Stomach (tissue), 9 donors: Measurements from ENCODE around the gene MZB1. TPM values are rescaled to one million over a fixed set of nuclear protein-coding genes. Genes with fewer than 3 reads are reported as not detected.

Experiments used
- DNase-seq, 2 donors: peaks; one replicate each; pipeline versions ENCODE4 v3.0.0 to v3.0.0-alpha.2; 2013 to 2019
- H3K27ac ChIP-seq, 5 donors: fragments of 200-600 bp in 4 of 5; sonication (generic) in 4 of 5; one replicate each; pipeline ENCODE4 v1.5.1; 2013 to 2019; ENCODE audit warnings: mild to moderate bottlenecking in 1 of 5, moderate library complexity in 1 of 5
- H3K27me3 ChIP-seq, 3 donors: fragments of 200-600 bp; sonication (generic); one replicate each; pipeline ENCODE4 v1.5.1; 2017 to 2019; ENCODE audit warnings: mixed run types in 1 of 3
- H3K36me3 ChIP-seq, 4 donors: fragments of 200-600 bp; sonication (generic); 1 replicate in 3 of 4; 2 replicates in 1 of 4; pipeline ENCODE4 v1.5.1; 2016 to 2019
- H3K4me1 ChIP-seq, 4 donors: fragments of 200-600 bp; sonication (generic); one replicate each; pipeline ENCODE4 v1.5.1; 2016 to 2019
- H3K4me3 ChIP-seq, 4 donors: fragments of 200-600 bp; sonication (generic) in 3 of 4; one replicate each; pipeline ENCODE4 v1.5.1; 2016 to 2019; ENCODE audit warnings: mild to moderate bottlenecking in 1 of 4
- H3K9me3 ChIP-seq, 4 donors: fragments of 200-600 bp; sonication (generic); one replicate each; pipeline ENCODE4 v1.5.1; 2016 to 2019
- EP300 ChIP-seq: sonication (generic); formaldehyde crosslinking; IDR thresholded peaks from one replicate; pipeline ENCODE4 v1.6.1; 2017; ENCODE audit warnings: antibody characterized with exemption
- POLR2A ChIP-seq, 4 donors: fragments of 450-650 bp; IDR thresholded peaks; one replicate each; pipeline ENCODE4 v1.6.1; 2016; ENCODE audit warnings: antibody characterized with exemption in 4 of 4, control low read depth in 2 of 4, mild to moderate bottlenecking in 1 of 4, moderate library complexity in 1 of 4
- POLR2AphosphoS5 ChIP-seq, 3 donors: sonication (generic); formaldehyde crosslinking; IDR thresholded peaks; one replicate each; pipeline ENCODE4 v1.6.1; 2016; ENCODE audit warnings: antibody characterized with exemption in 3 of 3
- WGBS, 5 donors: extraction: QIAGEN DNeasy Blood & Tissue Kit in 3 of 5; methylation state at CpG; one replicate each; pipeline versions ENCODE4 v1.1.5 to v1.1.7; 2013 to 2018; 5-methylcytosine and 5-hydroxymethylcytosine counted together
- intact Hi-C: fragments of 100-400 bp; cut with DNase I; formaldehyde crosslinking; loops from one replicate; pipeline ENCODE4 v1.15.1; 2023; ENCODE audit warnings: low total_unique reads
- polyA plus RNA-seq, 3 donors: library from polyadenylated mRNA; stranded (reverse); fragments of 200-250 nt; gene quantifications; one replicate each; pipeline ENCODE4 v1.2.3, GENCODE V29; 2013
- total RNA-seq, 5 donors: library from RNA; depleted of rRNA; stranded (reverse); fragments of >200 nt; gene quantifications; one replicate each; pipeline versions ENCODE4 v1.1.0 to v1.2.3, GENCODE V29; 2014 to 2016
- TF ChIP-seq, protein P1 (sequence below), 7 experiments: fragments of 450-650 bp in 4 of 7; fragments of 200-600 bp in 3 of 7; sonication (generic) in 3 of 7; IDR thresholded peaks; one replicate each; pipeline ENCODE4 v1.5.1; 2016 to 2019; ENCODE audit warnings: antibody characterized with exemption in 7 of 7, control low read depth in 2 of 7, mild to moderate bottlenecking in 1 of 7
- donor health status: healthy with polysubstance abuse.
- donor health status: Bipolar disorder and iron deficiency.
- donor health status: healthy.

MZB1 gene
- total and polyA plus RNA-seq, 8 donors, result 1.1 to 15.8 (median 7.6) TPM; not detected in 1

DNA sequence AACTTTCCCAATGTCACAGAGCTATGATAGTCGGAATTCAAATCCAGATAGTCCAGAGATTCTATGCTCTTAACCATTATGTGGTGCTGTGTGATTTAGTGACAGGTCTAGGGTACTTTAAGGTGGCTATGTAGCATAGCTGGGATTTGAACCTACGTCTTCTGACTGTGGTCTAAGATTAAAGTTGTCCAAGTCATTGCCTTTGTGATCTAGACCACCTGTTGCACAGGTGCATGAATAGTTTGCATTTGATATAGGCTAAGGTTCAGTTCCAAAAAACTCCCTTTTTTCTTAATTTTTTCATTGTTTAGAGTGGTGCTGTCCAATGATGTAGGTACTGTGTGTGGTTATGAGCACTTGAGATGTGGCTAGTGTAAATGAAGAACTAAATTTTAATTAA is 45.5 kb downstream of the MZB1 start:
- Histone ChIP-seq H3K9me3 (no peaks in the 10 kb centered on the region), H3K27me3 (no peaks in the 10 kb centered on the region), H3K36me3 (peaks cover 0 to 20% (median 5%) of the 10 kb centered on the region in 4 donors), H3K27ac (no peak overlapping the region), H3K4me3 (peak overlapping the region in 2 of 4 donors; percentile 75 to 89), H3K4me1 (peaks cover 31 to 77% (median 60%) of the 10 kb centered on the region in 4 donors)
- WGBS, 5 donors, result 54 to 69% (median 59%) methylated on average over 2 of the region's 2 CpGs
- TF ChIP-seq POLR2AphosphoS5 (IDR thresholded peaks at IDR 0.05) (no peak), POLR2A (IDR thresholded peaks at IDR 0.05) (no peak), EP300 (no peak)
- TF ChIP-seq, protein P1, sequence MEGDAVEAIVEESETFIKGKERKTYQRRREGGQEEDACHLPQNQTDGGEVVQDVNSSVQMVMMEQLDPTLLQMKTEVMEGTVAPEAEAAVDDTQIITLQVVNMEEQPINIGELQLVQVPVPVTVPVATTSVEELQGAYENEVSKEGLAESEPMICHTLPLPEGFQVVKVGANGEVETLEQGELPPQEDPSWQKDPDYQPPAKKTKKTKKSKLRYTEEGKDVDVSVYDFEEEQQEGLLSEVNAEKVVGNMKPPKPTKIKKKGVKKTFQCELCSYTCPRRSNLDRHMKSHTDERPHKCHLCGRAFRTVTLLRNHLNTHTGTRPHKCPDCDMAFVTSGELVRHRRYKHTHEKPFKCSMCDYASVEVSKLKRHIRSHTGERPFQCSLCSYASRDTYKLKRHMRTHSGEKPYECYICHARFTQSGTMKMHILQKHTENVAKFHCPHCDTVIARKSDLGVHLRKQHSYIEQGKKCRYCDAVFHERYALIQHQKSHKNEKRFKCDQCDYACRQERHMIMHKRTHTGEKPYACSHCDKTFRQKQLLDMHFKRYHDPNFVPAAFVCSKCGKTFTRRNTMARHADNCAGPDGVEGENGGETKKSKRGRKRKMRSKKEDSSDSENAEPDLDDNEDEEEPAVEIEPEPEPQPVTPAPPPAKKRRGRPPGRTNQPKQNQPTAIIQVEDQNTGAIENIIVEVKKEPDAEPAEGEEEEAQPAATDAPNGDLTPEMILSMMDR (IDR thresholded peaks at IDR 0.05), result no peak
- no peak for DNase-seq
- intact Hi-C loops, result loop anchor here (10.0 kb wide), 1 partner anchor 49 kb away; the partner anchor contains the start of gene MATR3

DNA sequence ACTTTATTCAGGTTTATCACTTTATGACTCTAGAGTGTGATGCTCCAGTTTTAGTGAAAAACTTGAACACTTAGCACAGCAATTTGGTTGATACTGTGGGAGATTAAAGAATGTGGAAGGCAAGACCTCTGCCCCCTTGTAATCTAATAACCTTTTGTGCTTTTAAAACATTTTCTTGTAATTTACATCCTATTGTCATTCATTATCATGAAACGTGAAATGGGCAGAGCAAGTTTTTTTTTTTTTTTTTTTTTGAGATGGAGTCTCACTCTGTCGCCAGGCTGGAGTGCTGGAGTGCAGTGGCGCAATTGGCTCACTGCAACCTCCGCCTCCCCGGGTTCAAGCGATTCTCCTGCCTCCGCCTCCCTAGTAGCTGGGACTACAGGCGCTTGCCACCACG is 46.2 kb downstream of the MZB1 start:
- TF ChIP-seq POLR2A (IDR thresholded peaks at IDR 0.05) (no peak), EP300 (no peak), POLR2AphosphoS5 (IDR thresholded peaks at IDR 0.05) (no peak)
- TF ChIP-seq, protein P1 (IDR thresholded peaks at IDR 0.05), result no peak
- DNase-seq, result no peak
- no peak overlapping the region for H3K27ac ChIP-seq
- H3K9me3 ChIP-seq, result no peaks in the 10 kb centered on the region
- 71 to 81% (median 72%) methylated on average over 9 of the region's 9 CpGs for WGBS, 5 donors
- no peaks in the 10 kb centered on the region for H3K27me3 ChIP-seq
- intact Hi-C loops, result loop anchor here (10.0 kb wide), 1 partner anchor 49 kb away; the partner anchor contains the start of gene MATR3
- peaks cover 0 to 15% (median 5%) of the 10 kb centered on the region in 4 donors for H3K36me3 ChIP-seq
- peak overlapping the region in 3 of 4 donors; percentile 75 to 89 (median 85) for H3K4me3 ChIP-seq
- H3K4me1 ChIP-seq, result peaks cover 31 to 70% (median 55%) of the 10 kb centered on the region in 4 donors

- H3K27ac ChIP-seq, result peak overlapping the region; percentile 89 to 99 (median 97)
- peaks cover 31 to 59% (median 47%) of the 10 kb centered on the region in 4 donors for H3K4me1 ChIP-seq
- H3K9me3 ChIP-seq, result no peaks in the 10 kb centered on the region
- no peaks in the 10 kb centered on the region for H3K27me3 ChIP-seq
- TF ChIP-seq, protein P1 (IDR thresholded peaks at IDR 0.05), result no peak
- TF ChIP-seq POLR2A (IDR thresholded peaks at IDR 0.05), result no peak
- no peak for TF ChIP-seq POLR2AphosphoS5 (IDR thresholded peaks at IDR 0.05)
- TF ChIP-seq EP300, result no peak
- intact Hi-C loops, result loop anchor here (10.0 kb wide), 1 partner anchor 48 kb away; the partner anchor contains the start of gene MATR3
- WGBS, 5 donors, result 0% methylated on average over 16 of the region's 16 CpGs
- H3K36me3 ChIP-seq, result peaks cover 0 to 13% (median 4%) of the 10 kb centered on the region in 4 donors
- peak overlapping the region; percentile 75 to 98 (median 87) for H3K4me3 ChIP-seq
- DNase-seq, result no peak
Measured at GRCh38 chr5:139342423-139342723, 47.3 kb downstream of the MZB1 start.

DNA sequence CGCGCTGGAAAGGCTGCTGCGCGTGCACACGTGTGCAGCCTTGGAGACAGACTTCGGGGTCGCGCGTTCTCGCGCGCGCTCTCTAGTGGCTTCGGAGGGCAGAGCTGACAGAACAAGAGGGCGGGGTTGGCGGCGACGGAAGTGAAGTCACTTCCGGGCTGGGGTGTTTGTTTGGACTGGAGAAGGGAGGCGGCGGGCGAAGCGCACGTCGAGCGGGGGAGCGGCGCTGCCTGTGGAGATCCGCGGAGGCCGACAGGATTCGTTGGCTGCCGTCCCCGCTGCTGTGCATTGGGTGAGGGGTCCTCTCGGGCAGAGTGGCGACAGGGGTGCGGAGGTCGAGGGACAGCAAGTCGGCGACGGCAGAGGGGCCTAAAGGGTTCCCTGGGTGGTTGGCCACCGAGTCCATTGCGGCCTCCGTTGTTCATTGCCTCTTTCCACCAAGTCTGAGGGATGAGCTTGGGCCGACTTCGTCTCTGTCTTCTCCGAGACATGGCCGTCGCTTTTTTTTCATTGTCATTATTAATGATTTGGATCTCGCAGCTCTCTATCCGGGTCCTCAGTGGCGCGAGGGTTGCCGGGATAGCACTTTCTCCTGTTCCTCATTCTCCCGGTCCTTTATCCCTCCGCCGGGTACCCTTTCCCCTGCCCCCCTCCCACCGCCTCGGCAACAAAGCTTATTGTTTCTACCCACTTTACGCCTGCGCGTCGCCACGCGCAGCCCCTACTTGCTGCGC is 47.9 kb downstream of the MZB1 start, which contains the start of gene PAIP2:
PAIP2 (plus strand) TSS at position 166 of the 734 bp plus-strand sequence. CDS start 21,931 bp downstream, outside the sequence.
- Histone ChIP-seq H3K4me1 (peaks cover 31 to 54% (median 46%) of the 10 kb centered on the region in 4 donors), H3K4me3 (peak within 1 kb of the TSS; percentile 75 to 98 (median 87)), H3K9me3 (no peaks in the 10 kb centered on the region), H3K27me3 (no peaks in the 10 kb centered on the region), H3K27ac (peak within 1 kb of the TSS; percentile 89 to 99 (median 97)), H3K36me3 (peaks cover 0 to 11% (median 3%) of the 10 kb centered on the region in 4 donors)
- WGBS, 5 donors, result 0 to 1% (median 0%) methylated on average over 60 to 66 of the region's 66 CpGs
- DNase-seq, result peak; percentile 98 to 99
- intact Hi-C loops, result loop anchor here (10.0 kb wide), 1 partner anchor 47 kb away; the partner anchor contains the start of gene MATR3
- peak in 2 of 4 donors; percentile 87 to 91 for TF ChIP-seq POLR2A (IDR thresholded peaks at IDR 0.05)
- TF ChIP-seq, protein P1 (IDR thresholded peaks at IDR 0.05), result peak in 5 of 7 experiments; percentile 64 to 81 (median 77)
- peak; percentile 91 to 97 (median 97) for TF ChIP-seq POLR2AphosphoS5 (IDR thresholded peaks at IDR 0.05)
- TF ChIP-seq EP300, result no peak
